MM.1S (cell line): ENCODE results near the gene TTLL6.

Experiments
- DNase-seq: peaks from one replicate; pipeline ENCODE4 v3.0.0-alpha.2; 2015
- H2AFZ ChIP-seq: fragments of 300-600 bp; sonication (generic); 2 replicates; pipeline ENCODE4 v1.6.0; 2016; ENCODE audit warnings: antibody characterized with exemption, low read length
- H3F3A ChIP-seq: fragments of 300-600 bp; sonication (generic); 2 replicates; pipeline ENCODE4 v1.6.1; 2016; ENCODE audit warnings: mild to moderate bottlenecking, antibody characterized with exemption, low read length, moderate library complexity, mixed read lengths; ENCODE audit not compliant: insufficient read depth
- H3K27ac ChIP-seq: fragments of 300-600 bp; sonication (generic); 2 replicates; pipeline ENCODE4 v1.5.1; 2016; ENCODE audit warnings: mild to moderate bottlenecking, low read length
- H3K27me3 ChIP-seq: fragments of 300-600 bp; sonication (generic); replicated peaks from 2 replicates; pipeline ENCODE4 v1.6.0; 2016; ENCODE audit warnings: low read length; ENCODE audit not compliant: insufficient read depth
- H3K36me3 ChIP-seq: fragments of 300-600 bp; sonication (generic); replicated peaks from 2 replicates; pipeline ENCODE4 v1.6.1; 2016; ENCODE audit warnings: mild to moderate bottlenecking, low read length, mixed read lengths; ENCODE audit not compliant: insufficient read depth
- H3K4me1 ChIP-seq: fragments of 300-600 bp; sonication (generic); 2 replicates; pipeline ENCODE4 v1.6.1; 2016; ENCODE audit warnings: low read length, mixed read lengths
- H3K4me2 ChIP-seq: fragments of 300-600 bp; sonication (generic); 2 replicates; pipeline ENCODE4 v1.6.0; 2016; ENCODE audit warnings: low read depth, low read length
- H3K4me3 ChIP-seq: fragments of 300-600 bp; sonication (generic); 2 replicates; pipeline ENCODE4 v1.5.1; 2016; ENCODE audit warnings: low read length, mixed read lengths
- H3K79me2 ChIP-seq: fragments of 300-600 bp; sonication (generic); 2 replicates; pipeline ENCODE4 v1.6.1; 2016; ENCODE audit warnings: mixed run types, low read length, mixed read lengths
- H3K9ac ChIP-seq: fragments of 300-600 bp; sonication (generic); 2 replicates; pipeline ENCODE4 v1.6.1; 2016; ENCODE audit warnings: low read length, mixed read lengths
- H3K9me2 ChIP-seq: fragments of 300-600 bp; sonication (generic); replicated peaks from 2 replicates; pipeline ENCODE4 v1.6.1; 2016; ENCODE audit warnings: mild to moderate bottlenecking, low read length, mixed read lengths; ENCODE audit not compliant: insufficient read depth
- H3K9me3 ChIP-seq: fragments of 300-600 bp; sonication (generic); replicated peaks from 2 replicates; pipeline ENCODE4 v1.6.1; 2016; ENCODE audit warnings: mild to moderate bottlenecking, low read length, mixed read lengths; ENCODE audit not compliant: insufficient read depth
- H4K20me1 ChIP-seq: fragments of 300-600 bp; sonication (generic); 2 replicates; pipeline ENCODE4 v1.6.1; 2016; ENCODE audit warnings: mild to moderate bottlenecking, low read length, moderate library complexity, mixed read lengths; ENCODE audit not compliant: insufficient read depth
- CTCF ChIP-seq: fragments of 300-600 bp; sonication (generic); IDR thresholded peaks from 2 replicates; pipeline ENCODE4 v1.5.1; 2016; ENCODE audit warnings: antibody characterized with exemption, low read length, mixed read lengths
- EZH2 ChIP-seq: fragments of 300-600 bp; sonication (generic); optimal IDR thresholded peaks from 2 replicates; pipeline ENCODE3; 2017; ENCODE audit warnings: low read depth, mild to moderate bottlenecking, antibody characterized with exemption, low read length, mixed read lengths
- EZH2phosphoT487 ChIP-seq: fragments of 300-600 bp; sonication (generic); IDR thresholded peaks from 2 replicates; pipeline ENCODE4 v1.6.1; 2018; ENCODE audit warnings: antibody characterized with exemption, low read length

The TTLL6 gene

DNA sequence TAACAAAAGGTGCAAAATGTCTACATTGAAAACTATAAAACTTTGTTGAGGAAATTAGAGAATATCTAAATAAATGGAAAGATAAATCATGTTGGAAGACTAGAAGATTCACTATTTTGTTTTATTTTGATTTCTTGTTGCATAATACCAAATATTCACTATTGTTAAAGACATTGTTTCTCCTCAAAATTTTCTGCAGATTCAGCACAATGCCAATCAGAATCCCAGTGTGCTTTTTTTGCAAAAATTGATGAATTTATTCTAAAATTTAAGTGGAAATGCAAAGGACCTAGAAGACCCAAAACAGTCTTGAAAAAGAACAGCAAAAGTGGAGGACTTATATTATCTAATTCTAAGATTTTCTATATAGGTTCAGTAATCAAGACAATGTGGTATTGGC, 40.4 kb downstream of the TTLL6 start:
- H4K20me1 ChIP-seq: no peaks in the 10 kb centered on the region
- H2AFZ ChIP-seq: no peak overlapping the region
- no peaks in the 10 kb centered on the region for H3K36me3 ChIP-seq
- no peak for TF ChIP-seq EZH2
- TF ChIP-seq CTCF: no peak
- no peak for TF ChIP-seq EZH2phosphoT487
- H3K9me3 ChIP-seq: no peaks in the 10 kb centered on the region
- H3K9ac ChIP-seq: no peak overlapping the region
- no peak overlapping the region for H3K4me3 ChIP-seq
- H3K4me2 ChIP-seq: no peak overlapping the region
- H3K4me1 ChIP-seq: no peaks in the 10 kb centered on the region
- no peaks in the 10 kb centered on the region for H3F3A ChIP-seq
- no peak overlapping the region for H3K27ac ChIP-seq
- no peak for DNase-seq
- H3K27me3 ChIP-seq: no peaks in the 10 kb centered on the region
- no peaks in the 10 kb centered on the region for H3K79me2 ChIP-seq
- no peaks in the 10 kb centered on the region for H3K9me2 ChIP-seq

- H3K9me2 ChIP-seq: no peaks in the 10 kb centered on the region
- H3F3A ChIP-seq: no peaks in the 10 kb centered on the region
- no peaks in the 10 kb centered on the region for H3K27me3 ChIP-seq
- DNase-seq: no peak
- no peak overlapping the region for H2AFZ ChIP-seq
- no peak overlapping the region for H3K27ac ChIP-seq
- no peak overlapping the region for H3K9ac ChIP-seq
- H3K4me1 ChIP-seq: no peaks in the 10 kb centered on the region
- no peaks in the 10 kb centered on the region for H3K36me3 ChIP-seq
- H3K79me2 ChIP-seq: no peaks in the 10 kb centered on the region
- TF ChIP-seq CTCF (no peak), EZH2 (no peak), EZH2phosphoT487 (no peak)
- H3K4me3 ChIP-seq: no peak overlapping the region
- H3K9me3 ChIP-seq: no peaks in the 10 kb centered on the region
- H3K4me2 ChIP-seq: no peak overlapping the region
- H4K20me1 ChIP-seq: no peaks in the 10 kb centered on the region
Observed at GRCh38 chr17:48773245-48773644, 43.8 kb downstream of the TTLL6 start.

GRCh38 chr17:48770954-48771353, 46.1 kb downstream of the TTLL6 start:
- Histone ChIP-seq H3K9me3 (no peaks in the 10 kb centered on the region), H2AFZ (no peak overlapping the region), H3K4me2 (no peak overlapping the region), H3K4me3 (no peak overlapping the region), H3K9ac (no peak overlapping the region), H3K27me3 (no peaks in the 10 kb centered on the region), H3K27ac (no peak overlapping the region), H4K20me1 (no peaks in the 10 kb centered on the region), H3K9me2 (no peaks in the 10 kb centered on the region), H3K4me1 (no peaks in the 10 kb centered on the region), H3K36me3 (no peaks in the 10 kb centered on the region), H3F3A (no peaks in the 10 kb centered on the region), H3K79me2 (no peaks in the 10 kb centered on the region)
- no peak for TF ChIP-seq EZH2phosphoT487
- no peak for TF ChIP-seq CTCF
- DNase-seq: no peak
